Measurements from ENCODE around the gene OR13A1. TPM values are rescaled to one million over a fixed set of nuclear protein-coding genes. Genes with fewer than 3 reads are reported as not detected.
"Not testable (repeated sequence)": the region's sequence is repeated elsewhere in the genome, so short reads cannot be mapped to it uniquely, and the experiment has no call there.

Gene OR13A1
- total RNA-seq, 2 donors from 2014 or later = not detected

DNA sequence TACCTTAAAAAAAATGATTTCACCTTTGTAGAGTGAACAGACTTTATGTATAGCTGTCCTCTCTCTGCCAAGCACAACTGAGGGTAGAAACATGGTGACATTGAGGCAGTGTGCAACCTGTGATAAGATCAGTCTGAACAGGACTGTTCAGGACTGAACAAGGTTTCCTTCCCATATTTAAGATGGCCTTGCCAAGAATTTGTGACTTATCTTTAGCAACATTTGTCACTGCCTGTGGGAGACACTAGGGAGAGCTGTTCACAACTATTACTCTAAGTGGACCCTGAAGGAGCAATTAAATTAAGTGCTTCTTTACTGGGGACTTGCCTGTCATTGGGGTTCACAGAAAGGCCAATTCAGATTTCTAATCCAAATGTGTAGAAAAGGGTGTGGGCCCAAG, 6.7 kb downstream of the OR13A1 start:
- intact Hi-C loops (cut with DNase I) = no loop called here
- Histone ChIP-seq H3K27me3 (no peaks in the 10 kb centered on the region), H3K27ac (no peak overlapping the region), H3K4me1 (no peaks in the 10 kb centered on the region), H3K9me3 (no peaks in the 10 kb centered on the region), H3K4me3 (no peak overlapping the region), H3K36me3 (no peaks in the 10 kb centered on the region), H3K9ac (ENCODE audit: low read depth in 2 of 2, low read length in 2 of 2) (no peak overlapping the region)
- no peak for DNase-seq
- TF ChIP-seq, protein P1, sequence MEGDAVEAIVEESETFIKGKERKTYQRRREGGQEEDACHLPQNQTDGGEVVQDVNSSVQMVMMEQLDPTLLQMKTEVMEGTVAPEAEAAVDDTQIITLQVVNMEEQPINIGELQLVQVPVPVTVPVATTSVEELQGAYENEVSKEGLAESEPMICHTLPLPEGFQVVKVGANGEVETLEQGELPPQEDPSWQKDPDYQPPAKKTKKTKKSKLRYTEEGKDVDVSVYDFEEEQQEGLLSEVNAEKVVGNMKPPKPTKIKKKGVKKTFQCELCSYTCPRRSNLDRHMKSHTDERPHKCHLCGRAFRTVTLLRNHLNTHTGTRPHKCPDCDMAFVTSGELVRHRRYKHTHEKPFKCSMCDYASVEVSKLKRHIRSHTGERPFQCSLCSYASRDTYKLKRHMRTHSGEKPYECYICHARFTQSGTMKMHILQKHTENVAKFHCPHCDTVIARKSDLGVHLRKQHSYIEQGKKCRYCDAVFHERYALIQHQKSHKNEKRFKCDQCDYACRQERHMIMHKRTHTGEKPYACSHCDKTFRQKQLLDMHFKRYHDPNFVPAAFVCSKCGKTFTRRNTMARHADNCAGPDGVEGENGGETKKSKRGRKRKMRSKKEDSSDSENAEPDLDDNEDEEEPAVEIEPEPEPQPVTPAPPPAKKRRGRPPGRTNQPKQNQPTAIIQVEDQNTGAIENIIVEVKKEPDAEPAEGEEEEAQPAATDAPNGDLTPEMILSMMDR (IDR thresholded peaks at IDR 0.05) = no peak

DNA sequence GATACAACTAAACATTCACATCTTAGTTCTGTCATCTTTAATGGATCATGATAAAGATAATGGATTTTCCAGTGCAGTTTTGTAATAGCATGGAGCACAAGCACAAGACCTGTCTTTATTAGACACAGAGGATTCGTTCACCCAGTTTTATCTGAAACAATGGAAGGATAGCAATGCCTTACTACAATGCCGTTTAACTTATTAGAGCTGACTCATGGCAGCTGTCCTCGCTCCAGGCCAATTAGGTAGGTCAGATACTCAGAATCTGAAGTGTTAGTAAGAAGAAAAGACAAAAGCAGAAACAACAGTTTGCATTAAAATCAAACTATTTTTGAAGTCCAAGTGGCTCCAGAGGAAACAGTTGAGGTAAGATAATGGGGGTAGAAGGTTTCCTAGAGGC, 12.8 kb downstream of the OR13A1 start:
- H3K9ac ChIP-seq (ENCODE audit: low read depth in 2 of 2, low read length in 2 of 2) = no peak overlapping the region
- no peak for DNase-seq
- H3K36me3 ChIP-seq = no peaks in the 10 kb centered on the region
- TF ChIP-seq, protein P1 (IDR thresholded peaks at IDR 0.05) = no peak
- intact Hi-C loops (cut with DNase I) = no loop called here
- no peak overlapping the region for H3K27ac ChIP-seq
- no peaks in the 10 kb centered on the region for H3K4me1 ChIP-seq
- no peaks in the 10 kb centered on the region for H3K9me3 ChIP-seq
- no peaks in the 10 kb centered on the region for H3K27me3 ChIP-seq
- no peak overlapping the region for H3K4me3 ChIP-seq

DNA sequence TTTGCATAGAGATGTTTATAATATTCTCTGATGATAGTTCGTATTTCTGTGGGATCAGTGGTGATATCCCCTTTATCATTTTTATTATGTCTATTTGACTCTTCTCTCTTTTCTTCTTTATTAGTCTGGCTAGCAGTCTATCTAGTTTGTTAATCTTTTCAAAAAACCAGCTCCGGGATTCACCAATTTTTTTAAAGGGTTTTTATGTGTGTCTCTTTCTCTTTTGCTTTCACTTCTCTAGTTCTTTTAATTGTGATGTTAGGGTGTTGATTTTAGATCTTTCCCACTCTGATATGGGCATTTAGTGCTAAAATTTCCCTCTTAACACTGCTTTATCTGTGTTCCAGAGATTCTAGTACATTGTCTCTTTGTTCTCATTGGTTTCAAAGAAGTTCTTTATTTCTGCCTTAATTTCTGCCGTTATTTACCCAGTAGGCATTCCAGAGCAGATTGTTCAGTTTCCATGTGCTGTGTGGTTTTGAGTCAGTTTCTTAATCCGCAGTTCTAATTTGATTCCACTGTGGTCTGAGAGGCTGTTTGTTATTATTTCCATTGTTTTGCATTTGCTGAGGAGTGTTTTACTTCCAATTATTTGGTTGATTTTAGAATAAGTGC, 17.0 kb downstream of the OR13A1 start:
- H3K27me3 ChIP-seq; H3K27ac ChIP-seq; H3K9me3 ChIP-seq; H3K4me1 ChIP-seq; H3K4me3 ChIP-seq; intact Hi-C loops (cut with DNase I); H3K9ac ChIP-seq (ENCODE audit: low read depth in 2 of 2, low read length in 2 of 2); H3K36me3 ChIP-seq; DNase-seq: not testable (repeated sequence)

DNA sequence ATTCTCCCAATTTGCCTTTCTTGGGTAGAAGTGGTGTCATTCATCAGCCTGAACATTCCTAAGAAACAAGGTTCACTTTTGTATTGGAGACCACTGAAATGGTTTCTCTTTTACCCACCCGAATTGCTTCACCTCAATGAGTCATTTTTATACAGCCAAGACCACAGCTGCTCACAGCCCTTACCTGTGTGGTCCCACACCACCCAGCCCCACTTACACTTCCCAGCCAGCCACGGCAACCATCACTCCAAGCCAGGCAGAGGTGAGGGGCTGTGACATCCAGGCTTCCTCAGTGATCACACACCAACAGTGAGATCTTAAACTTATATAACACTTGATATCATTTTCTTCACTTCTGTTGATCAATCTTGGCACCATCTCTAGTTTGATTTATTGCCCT, 20.7 kb downstream of the OR13A1 start:
- no peak overlapping the region for H3K27ac ChIP-seq
- no peak overlapping the region for H3K4me3 ChIP-seq
- H3K9ac ChIP-seq (ENCODE audit: low read depth in 2 of 2, low read length in 2 of 2) = no peak overlapping the region
- H3K9me3 ChIP-seq = no peaks in the 10 kb centered on the region
- intact Hi-C loops (cut with DNase I) = no loop called here
- H3K36me3 ChIP-seq = no peaks in the 10 kb centered on the region
- H3K4me1 ChIP-seq = no peaks in the 10 kb centered on the region
- H3K27me3 ChIP-seq = no peaks in the 10 kb centered on the region
- DNase-seq = no peak
- TF ChIP-seq, protein P1 (IDR thresholded peaks at IDR 0.05) = no peak

DNA sequence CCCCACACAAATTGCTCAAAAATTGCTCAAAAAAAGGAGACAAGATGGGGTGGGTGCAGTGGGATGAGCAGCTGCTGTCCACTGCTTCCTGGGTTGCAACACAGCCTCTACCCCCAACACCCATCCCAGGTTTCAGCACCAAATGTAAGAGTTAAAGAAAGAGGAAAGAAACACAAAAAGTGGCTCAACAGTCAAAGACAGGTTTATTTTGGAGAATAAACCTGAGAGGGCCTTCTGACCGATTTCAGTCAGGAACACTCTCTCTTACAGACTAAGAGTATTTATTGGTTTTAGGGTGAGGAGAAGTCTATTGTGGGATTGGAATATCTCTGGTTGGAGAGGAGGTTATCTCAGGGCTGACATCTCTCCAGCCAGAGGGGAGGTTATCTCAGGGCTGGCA, 28.4 kb downstream of the OR13A1 start:
- TF ChIP-seq, protein P1 (IDR thresholded peaks at IDR 0.05) = no peak
- no peak overlapping the region for H3K9ac ChIP-seq (ENCODE audit: low read depth in 2 of 2, low read length in 2 of 2)
- no peaks in the 10 kb centered on the region for H3K36me3 ChIP-seq
- DNase-seq = no peak
- intact Hi-C loops (cut with DNase I) = no loop called here
- H3K27ac ChIP-seq = no peak overlapping the region
- no peak overlapping the region for H3K4me3 ChIP-seq
- H3K9me3 ChIP-seq = no peaks in the 10 kb centered on the region
- no peaks in the 10 kb centered on the region for H3K27me3 ChIP-seq
- H3K4me1 ChIP-seq = no peaks in the 10 kb centered on the region

DNA sequence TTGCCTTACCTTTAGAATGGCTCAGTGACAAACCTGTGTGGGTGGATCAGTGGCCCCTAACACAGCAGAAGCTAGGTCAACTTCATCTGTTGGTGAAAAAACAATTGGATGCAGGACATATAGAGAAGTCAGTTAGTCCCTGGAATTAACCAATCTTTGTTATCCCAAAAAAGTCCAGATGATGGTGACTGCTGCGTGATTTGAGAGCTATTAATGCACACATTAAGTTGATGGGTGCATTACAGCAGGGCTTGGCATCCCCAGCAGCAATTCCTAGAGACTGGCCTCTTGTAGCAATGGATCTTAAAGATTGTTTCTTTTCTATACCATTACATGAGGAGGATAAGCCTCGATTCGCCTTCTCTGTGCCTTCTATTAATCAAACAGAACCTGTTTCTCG, 33.3 kb downstream of the OR13A1 start:
- TF ChIP-seq, protein P1 (IDR thresholded peaks at IDR 0.05) = no peak
- Histone ChIP-seq H3K36me3 (no peaks in the 10 kb centered on the region), H3K27me3 (no peaks in the 10 kb centered on the region), H3K9ac (ENCODE audit: low read depth in 2 of 2, low read length in 2 of 2) (no peak overlapping the region), H3K27ac (no peak overlapping the region), H3K9me3 (no peaks in the 10 kb centered on the region), H3K4me3 (no peak overlapping the region), H3K4me1 (no peaks in the 10 kb centered on the region)
- intact Hi-C loops (cut with DNase I) = no loop called here
- DNase-seq = no peak
